ENCODE measurements around the gene ZNF281.

- TF ChIP-seq CTCF (conservative IDR thresholded peaks at IDR 0.05; ENCODE audit: low read length): no peak
- TF ChIP-seq EZH2phosphoT487 (IDR thresholded peaks at IDR 0.05; ENCODE audit: borderline replicate concordance): no peak
Measured at GRCh38 chr1:200355801-200356200, 54.0 kb downstream of the ZNF281 start.

Measured in Loucy (cell line).